Stimulated activated CD8-positive, alpha-beta memory T cell treated with anti-CD3 and anti-CD28 coated beads, Interleukin-15, amount 100 ng/mL, for 1 hour (primary cell): Measurements from ENCODE around the gene RELN.

Experiments used
- DNase-seq: peaks from one replicate; pipeline ENCODE4 v3.0.0-alpha.2; 2020; ENCODE audit warnings: low read depth

Gene RELN

DNA sequence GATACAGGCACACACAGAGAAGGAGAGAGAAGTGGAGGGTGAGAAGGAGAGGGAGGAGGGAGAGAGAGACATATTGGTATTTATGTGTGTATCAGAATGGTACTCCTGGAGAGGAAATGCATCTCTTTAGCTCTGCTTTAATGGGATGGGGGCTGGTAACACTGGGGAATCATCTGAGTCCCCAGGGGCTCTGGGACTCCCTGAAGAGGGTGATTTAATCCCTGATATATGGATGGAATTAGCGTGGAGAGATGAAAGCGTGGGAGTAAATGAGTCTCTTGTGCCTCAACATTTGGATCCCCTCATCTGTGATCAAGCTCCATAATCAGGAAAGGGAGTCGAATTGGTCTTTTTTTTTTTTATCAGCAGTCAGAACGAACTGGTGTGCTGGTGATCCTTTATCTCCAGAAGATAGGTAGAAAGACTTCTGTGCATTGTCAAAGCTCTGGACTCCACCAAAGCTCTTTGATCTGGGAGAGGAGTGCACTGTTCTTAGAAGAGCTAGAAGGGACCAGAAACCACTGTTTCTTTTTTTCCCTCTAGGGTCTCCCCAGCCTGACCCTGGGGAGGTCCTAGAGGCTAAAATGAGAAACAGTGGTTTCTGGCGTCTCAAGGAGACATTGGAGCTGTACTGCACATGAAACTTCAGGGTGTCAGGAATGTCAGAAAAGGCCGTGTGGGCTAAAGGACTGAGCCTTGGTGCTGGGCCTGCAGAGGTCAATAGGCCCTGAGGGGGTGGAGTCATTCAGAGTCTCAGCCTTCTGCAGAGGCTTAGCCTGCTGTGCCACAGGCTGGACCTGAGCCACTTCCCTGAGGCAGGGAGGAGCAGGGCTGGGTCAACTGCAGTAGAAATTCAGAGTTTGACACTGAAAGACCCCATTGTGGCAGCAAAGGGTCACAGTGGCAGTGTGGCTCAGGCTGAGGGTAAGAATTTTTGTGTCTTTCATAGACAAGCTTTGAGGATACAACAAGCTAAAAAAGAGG lies 309.0 kb downstream of the RELN start:
- no peak for DNase-seq

DNA sequence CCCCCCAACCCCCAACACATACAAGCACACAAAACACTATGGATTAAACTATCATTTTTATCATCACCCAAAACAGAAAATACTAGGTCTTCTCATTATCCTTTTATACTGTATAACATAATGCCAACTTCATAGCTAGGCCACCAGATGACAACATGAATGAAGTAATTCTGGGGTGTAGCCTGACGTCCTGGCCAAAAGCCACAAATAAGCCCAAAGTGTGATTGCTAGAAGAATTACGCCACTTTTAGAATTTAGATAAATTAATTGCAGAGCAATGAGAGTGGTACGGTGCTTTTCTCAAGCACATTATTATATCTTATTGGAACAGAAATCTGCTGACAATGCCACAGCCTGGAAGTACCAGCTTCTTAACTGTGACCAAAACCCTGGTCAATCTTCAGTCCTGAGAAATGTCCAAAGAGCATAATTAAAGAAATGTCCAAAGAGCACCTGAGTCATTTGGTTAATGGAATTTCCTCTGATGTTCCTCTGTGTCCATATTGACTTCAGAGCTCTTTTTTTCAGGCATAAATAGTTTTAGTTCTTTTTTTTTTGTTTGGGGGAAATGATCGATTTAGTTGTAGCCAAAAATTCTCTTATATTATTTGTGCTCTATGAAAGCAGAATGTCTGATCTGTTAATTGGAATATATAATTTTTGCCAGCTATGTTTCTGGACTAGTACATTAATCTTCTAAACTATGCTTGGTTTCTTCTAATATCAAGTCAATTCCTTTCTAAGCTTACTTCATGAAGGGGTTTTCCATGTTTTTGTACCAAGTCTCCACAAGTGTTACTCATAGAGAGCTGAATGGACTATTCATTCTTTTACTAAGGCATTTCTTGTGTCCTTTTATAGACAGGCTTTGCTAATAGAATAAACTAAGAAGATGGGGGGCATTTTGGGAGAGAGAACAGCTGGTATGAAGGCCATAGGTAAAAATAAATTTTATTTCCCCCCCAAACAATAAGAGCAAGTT lies 310.0 kb downstream of the RELN start:
- no peak for DNase-seq

DNA sequence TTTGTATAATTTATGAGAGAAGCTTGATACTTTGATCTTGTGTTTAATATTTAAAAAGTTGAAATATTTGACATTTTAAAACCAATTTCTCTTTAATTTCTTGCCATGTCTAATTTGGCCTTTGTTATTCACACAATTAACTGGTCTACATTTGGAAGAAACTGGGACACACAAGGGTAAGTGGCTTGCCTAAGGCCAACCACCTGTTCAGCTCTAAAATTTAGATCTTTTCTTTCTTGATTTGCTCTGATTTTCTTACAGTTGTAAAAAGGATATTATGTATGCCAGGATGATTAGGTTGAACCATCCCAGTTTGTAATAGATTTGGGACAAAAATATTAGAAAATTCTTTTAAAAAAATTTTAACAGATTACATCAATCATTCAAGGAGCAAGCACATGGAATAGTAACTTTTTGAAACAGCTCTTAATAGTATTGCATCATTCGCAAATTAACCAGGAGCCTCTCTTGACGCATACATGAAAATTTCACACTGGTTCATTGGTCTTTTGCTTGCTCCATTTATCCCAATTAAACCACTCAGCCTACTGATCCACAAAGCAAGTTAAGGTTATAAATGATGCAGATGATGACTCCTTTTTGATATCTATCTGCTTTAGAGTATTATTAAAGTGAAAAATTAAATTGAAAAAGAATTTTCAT lies 321.0 kb downstream of the RELN start:
- no peak for DNase-seq

DNA sequence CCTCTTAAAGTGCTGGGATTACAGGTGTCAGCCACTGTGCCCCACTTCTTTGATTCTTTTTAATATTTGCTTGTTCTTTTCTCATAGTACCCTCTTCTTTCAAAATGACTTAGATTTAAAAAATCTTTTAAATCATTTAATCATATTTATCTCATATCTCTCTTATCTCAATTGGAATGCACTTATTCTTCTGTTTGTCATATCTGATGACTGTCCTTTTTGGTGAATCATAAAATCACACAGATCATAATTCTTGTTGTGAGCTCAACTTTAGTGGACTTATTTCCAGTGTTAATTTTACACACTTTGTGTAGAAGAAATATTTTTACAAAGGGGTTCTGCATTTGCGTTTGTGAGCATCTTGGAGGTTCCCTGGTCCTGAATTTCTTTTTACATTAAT lies 323.1 kb downstream of the RELN start:
- no peak for DNase-seq

DNA sequence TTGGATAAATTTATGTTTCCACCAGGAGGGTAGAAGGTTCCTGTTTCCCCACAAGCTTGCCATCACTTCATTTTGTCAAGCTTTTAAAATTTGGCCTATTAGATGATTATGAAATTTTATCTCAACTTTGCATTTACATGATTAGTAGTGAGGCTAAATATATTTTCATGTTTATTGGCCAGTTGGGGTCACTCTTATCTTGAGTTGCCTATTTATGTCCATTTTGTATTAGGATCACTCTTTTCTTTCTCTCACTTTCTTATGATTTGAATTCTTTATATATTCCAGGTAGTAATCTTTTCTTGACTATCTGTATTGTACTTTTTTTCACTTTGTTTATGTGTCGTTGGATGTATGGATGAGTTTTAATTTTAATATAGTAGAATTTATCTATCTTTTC lies 324.9 kb downstream of the RELN start:
- no peak for DNase-seq

DNA sequence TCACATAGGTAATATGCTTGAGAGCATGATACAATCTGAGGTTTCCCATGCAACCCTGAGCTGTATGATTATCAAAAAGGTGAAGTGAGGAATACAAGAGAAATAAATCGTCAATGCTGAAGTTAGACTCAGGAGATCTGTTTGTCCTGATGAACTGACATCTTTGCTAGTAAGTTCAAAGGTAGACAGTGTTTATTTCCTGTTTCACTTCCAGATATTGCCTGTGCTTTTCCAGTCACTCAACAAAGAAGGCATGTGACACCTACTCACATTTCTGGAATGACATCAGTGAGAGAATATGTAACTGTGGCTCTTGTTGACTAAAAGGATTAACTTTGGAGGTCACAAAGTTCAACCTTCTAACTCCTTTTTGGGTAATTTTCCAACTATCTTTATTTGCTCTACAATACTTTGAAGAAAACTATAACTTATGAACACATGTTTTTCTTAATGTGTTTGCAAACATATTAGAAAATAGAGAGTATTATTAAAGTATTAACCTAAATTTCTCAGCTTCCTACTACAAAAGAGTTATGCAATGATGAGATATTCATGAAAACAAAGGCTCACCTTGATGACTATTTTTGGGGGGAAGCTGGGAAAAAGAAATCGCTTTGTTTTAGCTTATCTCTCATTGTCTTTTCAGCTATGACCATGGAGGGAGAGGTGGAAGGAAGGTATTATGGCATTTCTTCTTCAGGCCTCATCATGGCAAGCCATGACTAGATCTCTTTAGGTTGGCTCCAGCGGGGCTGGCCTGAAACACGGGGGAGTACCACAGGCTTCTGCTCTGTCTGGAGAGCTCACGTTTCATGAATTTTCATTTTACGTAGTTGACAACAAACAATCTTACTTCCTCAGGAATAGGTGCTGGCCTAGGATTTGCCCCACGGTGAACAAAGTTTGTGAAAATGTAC lies 328.7 kb downstream of the RELN start:
- DNase-seq = no peak

DNA sequence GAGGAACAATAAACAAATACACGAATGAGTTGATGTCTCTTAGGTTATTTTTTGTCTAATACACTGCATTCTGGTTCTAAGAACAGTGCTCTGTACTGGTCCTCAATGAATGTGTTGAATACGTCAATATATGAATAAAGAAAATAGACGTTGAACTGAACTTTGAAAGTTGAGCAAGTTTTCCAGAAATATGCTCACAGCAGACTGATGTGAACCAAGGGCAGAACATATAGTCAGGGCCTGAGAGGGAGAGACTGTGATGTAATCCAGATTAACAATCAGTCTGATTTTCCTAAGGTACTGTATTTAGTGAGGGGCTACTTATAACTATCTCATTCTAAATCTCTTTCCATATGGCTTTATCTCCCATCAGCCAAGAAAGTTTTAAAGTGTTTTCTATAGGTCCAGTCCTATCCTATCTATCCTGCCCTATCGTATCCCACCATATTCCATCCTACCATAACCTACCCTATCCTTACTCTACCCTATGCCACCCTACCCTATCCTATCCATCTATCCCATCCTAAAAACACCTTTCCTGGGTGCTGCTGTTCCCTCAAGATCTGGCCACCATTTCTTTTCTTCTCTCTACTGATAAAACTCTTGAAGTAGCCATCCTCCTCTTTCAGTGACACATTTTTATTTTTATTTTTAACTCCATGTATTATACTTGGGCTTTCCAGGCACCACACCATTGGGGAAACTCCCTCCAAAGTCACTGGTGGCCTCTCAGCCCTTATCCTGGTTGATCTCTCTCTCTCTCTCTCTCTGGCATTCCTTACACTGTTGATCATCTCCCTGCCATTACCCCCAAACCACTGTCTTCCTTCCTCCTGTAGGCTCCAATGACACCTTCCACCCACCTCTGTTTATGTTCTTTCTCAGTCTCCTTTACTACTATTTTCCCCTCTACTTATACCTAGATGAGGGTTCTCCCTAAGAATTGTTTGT lies 331.1 kb downstream of the RELN start:
- no peak for DNase-seq

DNA sequence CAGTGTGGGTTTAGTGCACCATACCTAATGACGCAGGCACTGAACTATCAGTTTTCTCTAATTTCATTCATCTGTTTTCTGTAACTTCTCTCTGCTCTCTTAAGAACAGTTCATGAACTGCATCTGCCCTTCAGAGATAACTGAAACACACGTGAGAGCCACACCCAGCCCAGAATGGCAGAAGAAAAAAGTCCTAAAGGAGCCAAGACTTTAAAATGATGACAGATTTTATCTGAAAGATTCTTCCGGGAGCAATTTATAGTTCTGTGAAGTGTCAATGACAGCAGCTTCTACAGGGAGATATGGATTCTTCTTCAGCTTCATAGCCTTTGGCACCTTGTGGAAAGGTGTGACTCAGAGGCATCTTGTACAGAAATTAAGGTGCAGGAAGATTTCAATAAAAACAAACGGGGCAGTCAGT lies 332.0 kb downstream of the RELN start:
- no peak for DNase-seq

DNA sequence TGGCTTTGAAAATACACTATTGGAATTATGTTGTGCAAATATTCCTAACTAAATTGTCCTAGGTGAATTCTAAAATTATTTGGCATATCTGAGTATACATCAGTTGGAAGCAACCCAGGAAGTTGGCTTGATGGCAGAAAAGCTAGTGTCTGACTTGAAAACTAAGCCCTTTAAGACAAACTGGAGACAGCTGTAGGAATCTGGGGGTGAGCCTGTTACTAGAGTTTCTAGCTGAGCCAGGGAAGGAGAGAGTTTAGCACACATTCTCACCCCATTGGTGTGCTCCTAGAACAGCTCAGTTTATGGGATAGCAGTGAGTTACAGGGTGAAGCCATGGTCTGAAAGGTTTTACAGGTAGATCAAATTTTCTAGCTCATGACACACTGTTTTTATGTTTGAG lies 333.2 kb downstream of the RELN start:
- DNase-seq = no peak

DNA sequence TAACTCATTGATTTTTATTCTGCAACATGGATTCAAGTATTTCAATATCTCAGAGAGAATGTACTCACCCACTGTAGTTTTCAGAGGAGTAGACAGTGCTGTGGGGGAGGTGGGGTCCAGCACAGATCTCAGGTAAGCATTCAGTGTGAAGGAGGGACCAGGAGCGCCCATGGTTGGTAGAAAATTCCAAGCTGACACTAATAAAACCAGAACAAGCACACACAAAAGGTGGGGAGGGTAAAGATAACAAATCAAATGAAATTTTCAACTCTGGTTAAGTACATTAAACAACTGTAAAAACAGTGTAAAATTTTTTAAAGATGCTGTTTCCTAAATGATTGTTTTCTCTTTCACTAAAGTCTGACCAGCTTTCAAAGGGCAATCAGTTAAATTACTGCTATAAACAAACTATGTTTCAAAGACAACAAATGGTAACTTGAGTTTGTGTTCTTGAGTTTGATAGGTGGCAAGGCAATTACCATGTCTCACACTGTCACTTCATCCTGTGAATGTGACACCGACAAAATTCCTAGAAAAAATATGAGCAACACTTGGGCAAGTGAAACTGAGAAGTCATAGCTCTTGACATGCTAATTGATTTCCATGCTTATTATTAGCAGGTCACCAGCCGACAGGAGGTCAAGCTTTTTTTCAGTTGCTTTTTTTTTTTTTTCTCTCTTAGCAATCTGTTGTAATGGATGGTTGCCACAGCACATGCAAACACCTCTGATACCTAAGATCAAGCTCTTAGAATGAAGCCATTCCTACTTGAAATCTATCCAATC lies 337.7 kb downstream of the RELN start:
- no peak for DNase-seq

DNA sequence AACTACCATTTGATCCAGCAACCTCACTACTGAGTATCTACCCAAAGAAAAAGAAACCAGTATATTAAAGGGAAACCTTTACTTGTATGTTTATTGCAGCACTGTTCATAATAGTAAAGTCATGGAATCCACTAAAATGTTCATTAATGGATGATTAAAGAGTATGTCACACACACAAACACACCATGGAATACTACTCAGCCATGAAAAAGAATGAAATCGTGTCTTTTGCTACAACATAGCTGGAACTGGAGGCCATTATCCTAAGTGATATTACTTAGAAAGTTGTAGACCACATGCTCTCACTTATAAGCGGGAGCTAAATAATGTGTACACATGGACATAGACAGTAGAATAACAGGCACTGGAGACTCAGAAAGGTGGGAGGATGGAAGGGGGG lies 340.4 kb downstream of the RELN start:
- no peak for DNase-seq

DNA sequence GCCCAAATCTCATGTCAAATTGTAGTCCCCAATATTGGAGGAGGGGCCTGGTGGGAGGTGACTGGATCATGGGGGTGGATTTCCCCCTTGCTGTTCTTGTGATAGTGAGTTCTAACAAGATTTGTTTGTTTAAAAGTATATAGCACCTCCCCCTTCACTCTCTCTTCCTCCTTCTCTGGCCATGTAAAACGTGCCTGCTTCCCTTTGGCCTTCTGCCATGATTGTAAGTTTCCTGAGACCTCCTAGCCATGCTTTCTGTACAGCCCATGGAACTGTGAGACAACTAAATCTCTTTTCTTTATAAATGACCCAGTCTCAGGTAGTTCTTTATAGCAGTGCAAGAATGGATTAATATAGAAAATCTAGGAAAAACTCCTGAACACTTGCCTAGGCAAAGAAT lies 341.3 kb downstream of the RELN start:
- no peak for DNase-seq

DNA sequence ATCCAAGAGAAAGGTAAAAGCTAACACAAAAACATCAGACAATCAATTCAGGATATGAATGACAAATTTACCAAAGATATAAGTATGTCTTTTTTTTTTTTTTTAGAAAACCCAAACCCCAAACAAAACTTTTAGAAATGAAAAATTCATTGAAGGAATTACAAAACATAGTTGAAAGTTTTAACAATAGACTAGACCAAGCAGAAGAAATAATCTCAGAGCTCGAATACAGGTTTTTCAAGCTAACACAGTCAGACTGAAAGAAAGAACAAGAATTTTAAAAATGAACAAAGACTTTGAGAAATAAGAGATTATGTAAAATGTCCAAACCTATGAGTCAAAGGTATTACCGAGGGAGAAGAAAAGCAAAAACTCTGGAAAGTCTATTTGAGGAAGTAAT lies 345.1 kb downstream of the RELN start:
- DNase-seq = no peak

DNA sequence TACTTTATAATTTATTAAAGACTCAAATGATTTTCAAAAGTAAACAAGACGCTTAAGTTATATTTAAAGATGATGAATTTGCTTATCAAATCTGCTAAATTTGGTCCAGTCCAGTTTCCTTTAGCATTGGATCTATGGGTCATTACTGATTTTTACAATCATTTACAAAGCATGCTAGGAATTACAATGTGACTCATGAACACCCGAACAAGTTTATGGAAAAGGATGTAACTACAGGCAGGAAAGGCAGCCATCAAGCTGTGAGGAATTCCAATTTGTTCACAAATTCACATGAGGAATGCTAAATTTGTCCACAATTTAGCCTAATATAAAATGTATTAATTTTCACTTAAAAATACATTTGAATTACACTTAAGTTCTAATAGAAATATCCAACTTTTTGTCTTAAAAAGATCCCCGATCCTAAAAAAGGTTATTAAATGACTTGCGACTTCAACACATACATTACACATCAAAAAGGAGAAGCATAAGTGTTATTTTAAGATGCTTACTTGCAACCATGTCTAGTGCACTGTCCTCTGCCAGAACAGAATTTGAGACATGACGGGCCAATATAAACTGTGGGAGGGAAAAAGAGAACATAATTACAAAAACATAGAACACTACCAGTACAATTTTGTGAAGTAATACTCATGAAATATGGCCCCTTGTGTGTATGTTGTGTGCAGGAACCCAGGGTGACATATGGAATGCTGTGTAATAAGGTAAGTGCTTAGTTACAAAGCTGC lies 349.3 kb downstream of the RELN start:
- DNase-seq = no peak

DNA sequence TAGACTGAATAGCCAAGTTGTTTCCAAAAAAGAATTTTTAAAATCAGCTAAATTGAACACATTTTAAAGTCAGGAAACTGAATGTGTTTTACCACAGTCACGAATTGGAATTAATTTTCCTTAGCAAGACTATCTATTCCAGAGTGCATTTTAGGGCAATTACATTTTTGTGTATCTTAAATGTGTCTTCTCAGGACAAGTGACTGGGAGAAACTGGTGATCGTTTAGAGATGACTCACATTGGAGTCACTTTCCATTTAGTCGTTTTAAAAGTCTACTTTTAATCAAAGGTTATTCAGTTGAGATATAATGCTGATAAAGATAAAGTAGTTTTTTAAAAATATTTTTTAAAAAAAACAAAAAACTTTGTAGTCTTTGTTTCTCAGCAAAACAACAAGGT lies 351.7 kb downstream of the RELN start:
- DNase-seq = no peak

DNA sequence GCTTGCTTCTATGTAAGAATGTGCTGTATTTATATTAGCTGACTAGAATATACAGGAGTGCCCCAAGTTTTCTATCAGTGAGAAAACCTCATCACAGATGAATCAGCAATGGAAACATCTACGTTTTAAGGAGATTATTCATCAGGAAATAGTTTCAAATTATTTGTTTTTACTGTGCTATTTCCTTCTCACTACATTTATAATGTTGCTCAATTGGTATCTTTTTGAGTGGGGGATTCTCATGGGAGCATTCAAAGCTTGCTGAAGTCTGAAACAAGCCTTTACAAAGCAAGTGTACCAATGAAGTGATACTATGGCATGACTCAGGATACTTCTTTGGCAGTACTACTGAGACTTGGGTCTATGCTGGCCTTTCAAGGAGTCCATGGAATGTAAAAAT lies 352.4 kb downstream of the RELN start:
- no peak for DNase-seq

DNA sequence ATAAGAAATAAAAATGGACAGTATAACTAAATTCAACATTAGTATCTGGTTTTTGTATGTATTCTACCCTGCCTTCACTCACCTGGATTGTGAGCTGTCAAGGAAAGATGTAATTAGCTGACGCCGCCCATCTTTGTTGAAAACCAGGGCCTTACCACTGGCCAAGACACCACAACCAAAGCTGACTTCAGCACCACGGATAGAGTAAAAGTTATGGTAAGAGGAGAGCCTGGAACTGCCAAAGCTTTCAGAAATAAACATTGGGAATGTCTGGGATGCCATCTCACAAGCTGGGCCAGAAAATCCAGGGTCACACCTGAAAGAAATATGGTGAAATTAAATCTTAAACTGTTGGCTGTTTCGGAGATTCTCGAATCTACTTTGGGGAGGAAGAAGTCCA lies 353.3 kb downstream of the RELN start:
- no peak for DNase-seq

DNA sequence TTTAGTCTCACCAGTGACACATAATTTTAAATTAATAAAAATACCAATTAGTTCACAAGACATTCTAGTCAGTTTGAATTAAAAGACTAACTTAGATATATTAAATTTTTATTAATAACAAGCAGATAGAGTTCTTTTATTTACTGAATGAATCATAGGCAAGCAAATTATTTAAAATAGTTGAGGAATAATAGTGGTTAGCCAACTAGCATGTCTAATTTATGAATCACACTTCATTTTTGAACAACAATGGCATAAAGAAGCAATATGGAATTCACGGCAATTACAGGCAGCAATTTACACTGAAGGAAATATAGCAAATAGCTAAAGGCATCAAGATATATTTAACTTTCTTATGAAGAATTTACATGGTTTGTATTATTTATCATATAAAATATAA lies 356.5 kb downstream of the RELN start:
- no peak for DNase-seq
